ENCODE measurements around the gene RAB15.
A peak's percentile ranks its signal among the peaks of the same experiment; 100 is the strongest.
"Not testable (repeated sequence)": the region's sequence is repeated elsewhere in the genome, so short reads cannot be mapped to it uniquely, and the experiment has no call there.

RAB15 gene

DNA sequence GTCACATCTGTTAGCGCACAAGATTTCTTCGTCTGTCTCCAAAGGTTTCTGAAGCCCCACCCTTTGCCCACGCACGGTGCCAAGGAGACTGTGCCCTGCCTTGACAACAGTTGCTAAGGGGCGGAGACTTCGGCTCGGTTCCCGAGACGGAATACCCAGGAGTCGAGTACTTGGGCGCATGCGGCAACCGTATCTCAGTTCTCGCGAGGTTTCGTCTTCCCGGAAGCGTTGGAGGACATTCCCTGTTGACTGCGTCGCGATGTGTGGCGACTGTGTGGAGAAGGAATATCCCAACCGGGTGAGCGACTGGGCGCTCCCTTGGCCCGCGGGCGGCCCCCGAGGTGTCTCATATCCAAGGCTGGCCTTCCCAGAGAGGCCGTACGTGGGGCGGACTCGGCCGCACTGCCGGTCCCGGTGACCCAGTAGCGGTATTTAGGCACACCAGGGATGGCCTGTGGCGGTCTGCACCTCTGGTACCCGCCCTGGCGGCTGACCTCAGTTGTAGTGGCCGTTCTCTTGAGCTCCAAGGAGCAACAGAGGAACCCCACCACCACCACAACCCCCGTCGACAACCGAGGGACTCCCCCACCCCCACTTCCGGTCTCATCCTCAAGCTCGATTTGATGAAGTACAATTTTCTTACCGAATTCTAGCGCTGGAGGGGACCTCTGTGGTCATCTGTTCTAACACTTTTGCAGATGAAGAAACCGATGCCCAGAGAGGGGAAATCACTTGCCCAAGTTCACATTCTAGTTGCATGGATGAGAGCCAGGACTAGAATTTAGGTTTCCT is 57.7 kb downstream of the RAB15 start, which contains the start of gene CHURC1:
Gene CHURC1, plus strand, starts transcription at position 219 of the 792 bp plus-strand sequence. Its CDS starts 41 bp downstream, at position 260.
- peak within 1 kb of the TSS; percentile 86 for H3K4me3 ChIP-seq (ENCODE audit: low read length)
- peaks cover 10% of the 10 kb centered on the region; the same call in 1 of the 2 replicates for H3K4me1 ChIP-seq (ENCODE audit: low read length)
- H2AFZ ChIP-seq (ENCODE audit: low read length): peak within 1 kb of the TSS; percentile 74
- H3K9me3 ChIP-seq (replicated peaks; ENCODE audit: insufficient read depth, low read length): no peaks in the 10 kb centered on the region
- no peaks in the 10 kb centered on the region for H3K9me2 ChIP-seq (replicated peaks; ENCODE audit: insufficient read depth, low read length)
- peak within 1 kb of the TSS; percentile 91 for H3K9ac ChIP-seq (ENCODE audit: low read length)
- H3K36me3 ChIP-seq (replicated peaks; ENCODE audit: insufficient read depth, low read length): no peaks in the 10 kb centered on the region
- peak within 1 kb of the TSS; percentile 77 for H3K4me2 ChIP-seq (ENCODE audit: low read depth, low read length)
- TF ChIP-seq, protein P1, sequence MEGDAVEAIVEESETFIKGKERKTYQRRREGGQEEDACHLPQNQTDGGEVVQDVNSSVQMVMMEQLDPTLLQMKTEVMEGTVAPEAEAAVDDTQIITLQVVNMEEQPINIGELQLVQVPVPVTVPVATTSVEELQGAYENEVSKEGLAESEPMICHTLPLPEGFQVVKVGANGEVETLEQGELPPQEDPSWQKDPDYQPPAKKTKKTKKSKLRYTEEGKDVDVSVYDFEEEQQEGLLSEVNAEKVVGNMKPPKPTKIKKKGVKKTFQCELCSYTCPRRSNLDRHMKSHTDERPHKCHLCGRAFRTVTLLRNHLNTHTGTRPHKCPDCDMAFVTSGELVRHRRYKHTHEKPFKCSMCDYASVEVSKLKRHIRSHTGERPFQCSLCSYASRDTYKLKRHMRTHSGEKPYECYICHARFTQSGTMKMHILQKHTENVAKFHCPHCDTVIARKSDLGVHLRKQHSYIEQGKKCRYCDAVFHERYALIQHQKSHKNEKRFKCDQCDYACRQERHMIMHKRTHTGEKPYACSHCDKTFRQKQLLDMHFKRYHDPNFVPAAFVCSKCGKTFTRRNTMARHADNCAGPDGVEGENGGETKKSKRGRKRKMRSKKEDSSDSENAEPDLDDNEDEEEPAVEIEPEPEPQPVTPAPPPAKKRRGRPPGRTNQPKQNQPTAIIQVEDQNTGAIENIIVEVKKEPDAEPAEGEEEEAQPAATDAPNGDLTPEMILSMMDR (IDR thresholded peaks at IDR 0.05; ENCODE audit: low read length): no peak
- TF ChIP-seq EZH2 (optimal IDR thresholded peaks at IDR 0.05; ENCODE audit: low read depth, low read length) (no peak), EZH2phosphoT487 (IDR thresholded peaks at IDR 0.05; ENCODE audit: low read length) (no peak)
- peaks cover 50% of the 10 kb centered on the region for H3K79me2 ChIP-seq (ENCODE audit: low read length)
- no peaks in the 10 kb centered on the region for H4K20me1 ChIP-seq (ENCODE audit: insufficient read depth, low read length)
- DNase-seq: peak; percentile 92
- no peaks in the 10 kb centered on the region for H3K27me3 ChIP-seq (replicated peaks; ENCODE audit: insufficient read depth, low read length)
- H3K27ac ChIP-seq (ENCODE audit: low read length): peak within 1 kb of the TSS; percentile 54
- H3F3A ChIP-seq (ENCODE audit: insufficient read depth, low read length): no peaks in the 10 kb centered on the region

GRCh38 chr14:64913477-64913876 is 58.7 kb downstream of the RAB15 start:
- H3K9ac ChIP-seq (ENCODE audit: low read length); H3K27ac ChIP-seq (ENCODE audit: low read length); H3K27me3 ChIP-seq (replicated peaks; ENCODE audit: insufficient read depth, low read length); H4K20me1 ChIP-seq (ENCODE audit: insufficient read depth, low read length); H2AFZ ChIP-seq (ENCODE audit: low read length); H3K9me2 ChIP-seq (replicated peaks; ENCODE audit: insufficient read depth, low read length); H3K4me3 ChIP-seq (ENCODE audit: low read length); H3F3A ChIP-seq (ENCODE audit: insufficient read depth, low read length); H3K9me3 ChIP-seq (replicated peaks; ENCODE audit: insufficient read depth, low read length); DNase-seq; H3K36me3 ChIP-seq (replicated peaks; ENCODE audit: insufficient read depth, low read length): not testable (repeated sequence)
- Histone ChIP-seq H3K4me2 (ENCODE audit: low read depth, low read length) (peak overlapping the region; percentile 72), H3K79me2 (ENCODE audit: low read length) (peaks cover 41% of the 10 kb centered on the region), H3K4me1 (ENCODE audit: low read length) (peaks cover 10% of the 10 kb centered on the region; the same call in 1 of the 2 replicates)

- Histone ChIP-seq H3K27me3 (replicated peaks; ENCODE audit: insufficient read depth, low read length) (no peaks in the 10 kb centered on the region), H3K27ac (ENCODE audit: low read length) (no peak overlapping the region; the same call in 1 of the 2 replicates), H3K36me3 (replicated peaks; ENCODE audit: insufficient read depth, low read length) (no peaks in the 10 kb centered on the region), H3K4me1 (ENCODE audit: low read length) (peaks cover 10% of the 10 kb centered on the region; the same call in 1 of the 2 replicates), H3K9me2 (replicated peaks; ENCODE audit: insufficient read depth, low read length) (no peaks in the 10 kb centered on the region), H3K9me3 (replicated peaks; ENCODE audit: insufficient read depth, low read length) (no peaks in the 10 kb centered on the region), H4K20me1 (ENCODE audit: insufficient read depth, low read length) (no peaks in the 10 kb centered on the region), H2AFZ (ENCODE audit: low read length) (no peak overlapping the region), H3K79me2 (ENCODE audit: low read length) (peaks cover 29% of the 10 kb centered on the region), H3K4me2 (ENCODE audit: low read depth, low read length) (0 out of 2 replicates have a peak overlapping the region, but pooled peaks have one; percentile 15), H3F3A (ENCODE audit: insufficient read depth, low read length) (no peaks in the 10 kb centered on the region), H3K4me3 (ENCODE audit: low read length) (no peak overlapping the region), H3K9ac (ENCODE audit: low read length) (no peak overlapping the region)
- no peak for TF ChIP-seq EZH2 (optimal IDR thresholded peaks at IDR 0.05; ENCODE audit: low read depth, low read length)
- TF ChIP-seq, protein P1 (IDR thresholded peaks at IDR 0.05; ENCODE audit: low read length): no peak
- TF ChIP-seq EZH2phosphoT487 (IDR thresholded peaks at IDR 0.05; ENCODE audit: low read length): no peak
- DNase-seq: peak; percentile 40
Measured at GRCh38 chr14:64912261-64912660, 59.9 kb downstream of the RAB15 start.
